Gastroesophageal sphincter (tissue), 3 donors: ENCODE measurements around the gene IL1RAPL2.

Source experiments
- CTCF ChIP-seq, 4 experiments: fragments of 200-600 bp in 2 of 4; fragments of 450-650 bp in 2 of 4; sonication (generic) in 1 of 4; IDR thresholded peaks; one replicate each; pipeline ENCODE4 v1.5.1; 2017 to 2019; ENCODE audit warnings: antibody characterized with exemption in 4 of 4, mild to moderate bottlenecking in 2 of 4, moderate library complexity in 2 of 4
- EP300 ChIP-seq: sonication (generic); formaldehyde crosslinking; IDR thresholded peaks from one replicate; pipeline ENCODE4 v1.6.1; 2017; ENCODE audit warnings: antibody characterized with exemption, mild to moderate bottlenecking
- POLR2A ChIP-seq, 2 donors: fragments of 450-650 bp; IDR thresholded peaks; one replicate each; pipeline ENCODE4 v1.6.1; 2017; ENCODE audit warnings: antibody characterized with exemption in 2 of 2, mild to moderate bottlenecking in 2 of 2, moderate library complexity in 1 of 2

- TF ChIP-seq POLR2A (IDR thresholded peaks at IDR 0.05) (no peak), CTCF (IDR thresholded peaks at IDR 0.05) (no peak), EP300 (no peak)
These were observed 288.9 kb downstream of the IL1RAPL2 start for GRCh38 chrX:104854790-104855340.
